ENCODE results near the gene ABTB2. TPM values are rescaled to one million over a fixed set of nuclear protein-coding genes. Genes with fewer than 3 reads are reported as not detected.

Gene ABTB2
- total and polyA plus RNA-seq, 2 of the 8 experiments (the other 6 are each of a cell fraction or from before 2014, with no cell fraction given), result 7.7 to 10.2 TPM

- Histone ChIP-seq H3K36me3 (ENCODE audit: control insufficient read depth in 2 of 4, insufficient read depth in 4 of 4, low read length in 3 of 4) (no peaks in the 10 kb centered on the region), H3K9ac (replicated peaks in 1 of 4; ENCODE audit: extremely low read depth in 1 of 4, low read depth in 3 of 4, low read length in 3 of 4) (no peak overlapping the region), H2BK15ac (ENCODE audit: low read length) (no peak overlapping the region), H3K27me3 (replicated peaks in 1 of 4; ENCODE audit: control insufficient read depth in 3 of 4, extremely low read depth in 1 of 4, insufficient read depth in 3 of 4, low read length in 3 of 4) (no peaks in the 10 kb centered on the region), H3K27ac (ENCODE audit: low read depth, low read length) (no peak overlapping the region), H2AK5ac (ENCODE audit: low read depth, low read length) (no peak overlapping the region), H2BK5ac (ENCODE audit: low read depth, low read length) (no peak overlapping the region), H4K8ac (ENCODE audit: extremely low read depth, insufficient read depth, low read length) (no peak overlapping the region), H3K56ac (replicated peaks; ENCODE audit: insufficient read length, low read depth, low read length) (no peak overlapping the region), H3K4ac (replicated peaks; ENCODE audit: insufficient read length, low read depth, low read length) (no peak overlapping the region), H2BK120ac (replicated peaks; ENCODE audit: low read depth, low read length) (no peak overlapping the region), H3K79me1 (ENCODE audit: low read depth, low read length) (peaks cover 3% of the 10 kb centered on the region), H2BK20ac (ENCODE audit: low read length) (no peak overlapping the region), H3K14ac (ENCODE audit: insufficient read length) (no peak overlapping the region), H4K91ac (replicated peaks; ENCODE audit: insufficient read length, low read length) (no peak overlapping the region), H3K23me2 (ENCODE audit: low read depth, low read length) (no peaks in the 10 kb centered on the region), H3K9me3 (ENCODE audit: insufficient read depth in 2 of 2, low read depth in 1 of 2, low read length in 1 of 2) (no peaks in the 10 kb centered on the region), H3K18ac (ENCODE audit: extremely low read depth, low read length) (no peak overlapping the region), H3K4me3 (ENCODE audit: extremely low read depth in 1 of 4, insufficient read depth in 2 of 4, low read depth in 3 of 4, low read length in 4 of 4) (no peak overlapping the region), H3K79me2 (ENCODE audit: control insufficient read depth in 1 of 2, insufficient read depth in 2 of 2, low read length in 2 of 2) (no peaks in the 10 kb centered on the region), H2BK12ac (ENCODE audit: low read depth, low read length) (no peak overlapping the region), H4K5ac (ENCODE audit: insufficient read length, low read depth, low read length) (no peak overlapping the region), H4K20me1 (replicated peaks in 1 of 2; ENCODE audit: control insufficient read depth in 1 of 2, insufficient read depth in 2 of 2, low read length in 2 of 2) (no peaks in the 10 kb centered on the region), H3K23ac (ENCODE audit: insufficient read length) (no peak overlapping the region), H3K4me1 (replicated peaks in 1 of 4; ENCODE audit: control insufficient read depth in 3 of 4, insufficient read depth in 4 of 4, low read length in 3 of 4) (peaks cover 3 to 16% (median 11%) of the 10 kb centered on the region in 4 experiments), H2AFZ (ENCODE audit: low read length) (no peak overlapping the region), H3K4me2 (ENCODE audit: insufficient read depth in 1 of 2, low read depth in 2 of 2, low read length in 2 of 2) (no peak overlapping the region)
- DNase-seq (ENCODE audit: low read depth in 1 of 2, low spot score in 2 of 2), result no peak
- WGBS, 2 experiments (ENCODE audit: extremely low coverage in 1 of 2, insufficient coverage in 1 of 2, insufficient read length in 1 of 2, insufficient replicate concordance in 2 of 2, low coverage in 1 of 2, low lambda C conversion rate in 2 of 2, missing lambda C conversion rate in 1 of 2), result 80% methylated on average over 3 of the region's 3 CpGs; no CpG with 5 or more reads in 1 of the 2 experiments
- POLR2A ChIA-PET (ENCODE audit: partially characterized antibody), result interaction anchor here (0.9 to 1.2 kb wide), 2 partner anchors 10 to 16 kb away, joined by 3 read pairs; no protein-coding TSS in a partner anchor
- FAIRE-seq, result no peak
- CTCF ChIA-PET (ENCODE audit: partially characterized antibody), result interaction anchor here (0.6 to 1.5 kb wide), 2 partner anchors 10 to 87 kb away, joined by 3 to 6 read pairs; no protein-coding TSS in a partner anchor
- TF ChIP-seq BRCA1 (IDR thresholded peaks at IDR 0.05; ENCODE audit: low read depth, low read length) (no peak), USF2 (IDR thresholded peaks at IDR 0.05; ENCODE audit: low read length) (no peak)
Observed at GRCh38 chr11:34201129-34201528, 156.7 kb downstream of the ABTB2 start.
